Fibroblast of peridontal ligament (primary cell): ENCODE data around the gene EMX2.

Experiments
- DNase-seq: peaks from one replicate; pipeline ENCODE4 v3.0.0-alpha.2; 2010; ENCODE audit errors: extremely low read depth

Gene EMX2

GRCh38 chr10:117544711-117545140, 2.2 kb downstream of the EMX2 start:
- no peak for DNase-seq

- DNase-seq, result no peak
Measured at GRCh38 chr10:117545141-117546019, 2.8 kb downstream of the EMX2 start.

GRCh38 chr10:117546020-117546580, 3.6 kb downstream of the EMX2 start:
- DNase-seq, result no peak

DNA sequence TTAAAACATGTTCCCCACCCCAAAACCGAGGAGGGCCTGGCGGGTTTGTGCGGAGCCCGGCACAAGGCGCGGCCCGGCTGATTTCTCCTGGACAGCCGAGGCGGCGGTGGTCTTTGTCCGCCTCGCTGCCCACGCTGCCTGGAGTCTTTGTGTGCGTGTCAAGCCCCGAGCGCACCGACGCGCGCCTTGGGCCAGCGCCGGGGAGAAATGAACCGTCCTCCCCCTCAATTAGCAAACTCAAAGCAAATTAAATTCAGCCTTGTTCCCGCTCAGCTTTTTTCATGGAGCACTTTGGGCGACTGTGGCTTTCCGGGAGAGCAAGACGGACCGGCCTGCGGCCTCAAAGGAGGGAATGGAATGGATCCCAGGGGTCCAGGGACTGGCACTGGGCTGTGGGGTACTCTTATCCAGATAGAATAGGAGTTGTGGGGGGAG, 4.1 kb downstream of the EMX2 start:
- DNase-seq, result no peak

GRCh38 chr10:117547016-117547715, 4.6 kb downstream of the EMX2 start:
- no peak for DNase-seq

GRCh38 chr10:117547716-117548668, 5.4 kb downstream of the EMX2 start:
- DNase-seq, result no peak

DNA sequence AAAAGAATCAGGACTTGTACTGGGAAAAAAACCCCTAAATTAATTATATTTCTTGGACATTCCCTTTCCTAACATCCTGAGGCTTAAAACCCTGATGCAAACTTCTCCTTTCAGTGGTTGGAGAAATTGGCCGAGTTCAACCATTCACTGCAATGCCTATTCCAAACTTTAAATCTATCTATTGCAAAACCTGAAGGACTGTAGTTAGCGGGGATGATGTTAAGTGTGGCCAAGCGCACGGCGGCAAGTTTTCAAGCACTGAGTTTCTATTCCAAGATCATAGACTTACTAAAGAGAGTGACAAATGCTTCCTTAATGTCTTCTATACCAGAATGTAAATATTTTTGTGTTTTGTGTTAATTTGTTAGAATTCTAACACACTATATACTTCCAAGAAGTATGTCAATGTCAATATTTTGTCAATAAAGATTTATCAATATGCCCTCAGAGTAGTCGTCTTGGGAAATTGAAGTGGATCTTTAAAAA, 6.6 kb downstream of the EMX2 start:
- DNase-seq, result no peak

- DNase-seq, result no peak
Measured at GRCh38 chr10:117550076-117550475, 7.5 kb downstream of the EMX2 start.

DNA sequence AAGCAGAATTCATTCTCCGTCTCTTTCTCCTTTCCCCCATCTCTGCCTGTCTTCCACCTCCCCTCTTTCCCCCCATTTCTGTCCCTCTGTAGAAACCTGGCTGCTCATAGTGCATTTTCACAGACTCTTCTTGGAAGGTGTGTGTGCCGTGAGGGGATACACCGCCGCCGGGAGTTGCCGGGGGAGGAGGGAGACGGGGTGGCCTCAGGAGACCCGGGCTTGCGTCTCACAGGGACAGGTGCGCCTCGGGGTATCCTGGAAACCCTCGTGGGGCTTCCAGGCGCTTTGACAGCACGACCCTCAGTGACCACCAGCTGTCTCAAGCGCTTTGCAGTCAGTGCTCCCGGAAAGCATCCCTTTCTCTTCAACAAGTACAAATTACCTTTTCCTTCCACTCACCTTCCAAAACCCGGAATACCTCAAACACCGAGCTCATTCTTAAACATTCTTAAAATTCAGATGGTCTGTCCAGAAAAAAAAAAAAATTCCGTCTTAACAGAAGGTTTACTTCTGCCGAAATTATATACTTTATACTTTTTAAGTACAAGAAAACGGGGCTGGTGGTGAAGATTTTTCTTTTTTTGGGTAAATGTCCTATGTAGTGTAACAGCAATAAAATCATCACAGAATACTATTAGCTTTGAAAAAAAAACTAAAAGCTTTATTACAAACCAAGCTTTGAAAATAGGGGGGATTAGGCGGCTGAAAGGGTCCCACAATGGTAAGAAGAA, 8.2 kb downstream of the EMX2 start:
- no peak for DNase-seq

- no peak for DNase-seq
Measured at GRCh38 chr10:117551330-117552155, 9.0 kb downstream of the EMX2 start.

- DNase-seq, result no peak
Measured at GRCh38 chr10:117552156-117552631, 9.6 kb downstream of the EMX2 start.

GRCh38 chr10:117552701-117553141, 10.2 kb downstream of the EMX2 start:
- DNase-seq, result no peak

GRCh38 chr10:117553142-117553814, 10.7 kb downstream of the EMX2 start:
- DNase-seq, result no peak

GRCh38 chr10:117553815-117554172, 11.2 kb downstream of the EMX2 start:
- no peak for DNase-seq

DNA sequence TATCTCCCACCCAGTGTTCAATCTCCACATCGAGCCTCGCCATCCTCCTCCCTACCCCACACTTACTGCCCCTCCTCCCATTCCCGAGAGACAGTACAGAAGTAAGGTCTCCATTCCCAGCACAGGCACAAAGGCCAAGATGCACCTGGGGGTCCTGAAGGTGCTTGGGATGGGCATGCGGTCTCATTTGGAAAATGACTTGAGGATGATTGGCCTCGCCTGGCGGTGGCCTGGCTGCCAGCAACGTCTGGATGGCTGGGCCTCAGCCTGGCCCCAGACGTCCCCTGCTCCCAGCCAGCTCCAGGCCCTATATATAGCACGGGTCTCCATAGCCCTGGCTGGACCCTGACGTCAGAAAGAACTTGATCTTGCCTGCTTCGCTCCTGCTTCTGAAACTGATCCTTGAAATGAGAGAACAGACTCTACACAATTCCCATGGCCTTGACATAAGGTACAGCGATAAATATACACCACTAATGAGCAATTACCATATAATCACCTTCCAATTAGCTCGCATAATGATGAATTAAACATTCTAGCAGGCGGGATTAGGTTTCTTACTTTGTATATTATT, 11.8 kb downstream of the EMX2 start:
- no peak for DNase-seq

DNA sequence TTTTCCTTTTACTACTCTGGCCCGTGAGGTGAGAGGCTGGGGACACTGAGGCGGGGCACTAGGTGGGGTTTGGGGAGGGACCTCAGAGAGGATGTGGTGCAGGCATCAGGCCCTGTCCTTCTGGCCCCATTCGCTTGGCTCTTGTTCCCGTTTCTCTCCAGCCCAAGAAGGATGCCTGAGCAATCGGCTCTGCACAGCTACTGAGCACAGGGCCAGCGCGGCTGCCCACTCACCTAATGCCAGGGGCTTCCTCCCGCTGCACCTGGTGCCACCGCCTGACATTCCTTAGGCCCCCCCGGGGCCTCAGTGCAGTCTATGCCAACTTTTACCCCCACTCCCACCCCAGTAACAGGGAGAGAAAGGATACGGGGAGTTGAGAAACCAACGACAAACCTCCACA, 12.5 kb downstream of the EMX2 start:
- DNase-seq, result no peak

- DNase-seq, result no peak
Measured at GRCh38 chr10:117555863-117556262, 13.3 kb downstream of the EMX2 start.

DNA sequence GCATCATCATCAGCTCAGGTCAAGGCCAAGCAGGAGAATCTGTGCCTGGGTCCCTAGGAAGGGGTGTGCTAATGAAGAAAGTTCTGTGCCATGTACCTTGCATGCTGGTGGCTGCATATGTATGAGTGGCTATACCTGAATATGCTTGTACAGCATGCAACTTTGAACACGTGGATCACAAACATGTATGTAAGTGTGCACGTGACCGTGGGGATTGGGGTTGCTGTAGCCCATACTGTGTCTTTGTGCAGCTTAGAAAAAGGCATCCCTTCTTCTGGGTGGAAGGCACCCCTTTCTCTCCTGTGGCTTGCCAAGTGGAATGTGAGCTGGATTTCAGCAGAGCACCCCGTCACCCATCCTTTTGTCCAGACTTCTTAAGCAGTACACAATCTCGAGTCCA, 13.8 kb downstream of the EMX2 start:
- no peak for DNase-seq

- DNase-seq, result no peak
Measured at GRCh38 chr10:117559712-117560111, 17.2 kb downstream of the EMX2 start.
